ENCODE measurements around the gene KIF1B. TPM values are rescaled to one million over a fixed set of nuclear protein-coding genes. Genes with fewer than 3 reads are reported as not detected.

The KIF1B gene
- total and polyA plus RNA-seq, 2 donors (not counting 1 experiment from before 2014, with no cell fraction given), result 3.5 to 16.4 TPM

GRCh38 chr1:10252508-10252907, 42.1 kb downstream of the KIF1B start:
- DNase-seq, result no peak
- intact Hi-C loops (cut with micrococcal nuclease), result no loop called here
- TF ChIP-seq CTCF (IDR thresholded peaks at IDR 0.05) (no peak), EZH2 (IDR thresholded peaks at IDR 0.05; ENCODE audit: borderline replicate concordance, insufficient read depth, low read depth, low read length, poor library complexity, severe bottlenecking) (no peak)
- Mint-ChIP-seq H3K9me3 (ENCODE audit: insufficient read depth) (no peaks in the 10 kb centered on the region), H3K27me3 (no peaks in the 10 kb centered on the region), H3K4me1 (peaks cover 2% of the 10 kb centered on the region), H3K4me3 (no peak overlapping the region), H3K27ac (no peak overlapping the region)
- Histone ChIP-seq H3K27me3 (replicated peaks in 1 of 4; ENCODE audit: control extremely low read depth in 1 of 4, control insufficient read depth in 3 of 4, insufficient read depth in 4 of 4, low read length in 3 of 4) (no peaks in the 10 kb centered on the region), H3K4me1 (ENCODE audit: control insufficient read depth in 2 of 2, insufficient read depth in 2 of 2, low read length in 2 of 2) (no peaks in the 10 kb centered on the region), H2AFZ (ENCODE audit: insufficient read depth, low read depth, low read length, poor library complexity, severe bottlenecking) (no peak overlapping the region), H3K9me3 (ENCODE audit: control extremely low read depth in 1 of 3, control insufficient read depth in 2 of 3, insufficient read depth in 1 of 3, low read length in 2 of 3) (peaks cover 0 to 4% (median 0%) of the 10 kb centered on the region in 3 donors), H3K36me3 (replicated peaks in 1 of 2; ENCODE audit: control extremely low read depth in 1 of 2, control insufficient read depth in 1 of 2, extremely low read depth in 1 of 2, insufficient read depth in 2 of 2, low read length in 1 of 2) (no peaks in the 10 kb centered on the region), H3K4me2 (replicated peaks; ENCODE audit: low read depth, low read length, poor library complexity, severe bottlenecking) (no peak overlapping the region), H4K20me1 (ENCODE audit: control insufficient read depth, insufficient read depth, low read length, poor library complexity, severe bottlenecking) (no peaks in the 10 kb centered on the region), H3K79me2 (ENCODE audit: control insufficient read depth, insufficient read depth, low read length) (no peaks in the 10 kb centered on the region), H3K9ac (ENCODE audit: low read length) (no peak overlapping the region), H3K27ac (ENCODE audit: low read length in 2 of 2) (no peak overlapping the region), H3K4me3 (ENCODE audit: control extremely low read depth in 1 of 5, extremely low read depth in 1 of 5, insufficient read depth in 1 of 5, low read depth in 2 of 5, low read length in 4 of 5) (no peak overlapping the region)
- WGBS (ENCODE audit: insufficient coverage), result 100% methylated on average over 2 of the region's 6 CpGs
- CTCF ChIA-PET, result no interaction called here
- POLR2A ChIA-PET, result no interaction called here
- no peak for ATAC-seq (ENCODE audit: low read depth)

GRCh38 chr1:10253149-10253548, 42.8 kb downstream of the KIF1B start:
- Mint-ChIP-seq H3K4me1 (peaks cover 2% of the 10 kb centered on the region), H3K27ac (no peak overlapping the region), H3K27me3 (no peaks in the 10 kb centered on the region), H3K4me3 (no peak overlapping the region), H3K9me3 (ENCODE audit: insufficient read depth) (no peaks in the 10 kb centered on the region)
- POLR2A ChIA-PET, result no interaction called here
- Histone ChIP-seq H3K4me1 (ENCODE audit: control insufficient read depth in 2 of 2, insufficient read depth in 2 of 2, low read length in 2 of 2) (no peaks in the 10 kb centered on the region), H4K20me1 (ENCODE audit: control insufficient read depth, insufficient read depth, low read length, poor library complexity, severe bottlenecking) (no peaks in the 10 kb centered on the region), H3K9ac (ENCODE audit: low read length) (no peak overlapping the region), H2AFZ (ENCODE audit: insufficient read depth, low read depth, low read length, poor library complexity, severe bottlenecking) (no peak overlapping the region), H3K4me3 (ENCODE audit: control extremely low read depth in 1 of 5, extremely low read depth in 1 of 5, insufficient read depth in 1 of 5, low read depth in 2 of 5, low read length in 4 of 5) (no peak overlapping the region), H3K9me3 (ENCODE audit: control extremely low read depth in 1 of 3, control insufficient read depth in 2 of 3, insufficient read depth in 1 of 3, low read length in 2 of 3) (peaks cover 0 to 4% (median 0%) of the 10 kb centered on the region in 3 donors), H3K27me3 (replicated peaks in 1 of 4; ENCODE audit: control extremely low read depth in 1 of 4, control insufficient read depth in 3 of 4, insufficient read depth in 4 of 4, low read length in 3 of 4) (no peaks in the 10 kb centered on the region), H3K4me2 (replicated peaks; ENCODE audit: low read depth, low read length, poor library complexity, severe bottlenecking) (no peak overlapping the region), H3K79me2 (ENCODE audit: control insufficient read depth, insufficient read depth, low read length) (no peaks in the 10 kb centered on the region), H3K36me3 (replicated peaks in 1 of 2; ENCODE audit: control extremely low read depth in 1 of 2, control insufficient read depth in 1 of 2, extremely low read depth in 1 of 2, insufficient read depth in 2 of 2, low read length in 1 of 2) (no peaks in the 10 kb centered on the region), H3K27ac (ENCODE audit: low read length in 2 of 2) (no peak overlapping the region)
- ATAC-seq (ENCODE audit: low read depth), result no peak
- CTCF ChIA-PET, result no interaction called here
- intact Hi-C loops (cut with micrococcal nuclease), result no loop called here
- no peak for DNase-seq
- no CpG with 5 or more reads among the region's 1 CpG for WGBS (ENCODE audit: insufficient coverage)
- no peak for TF ChIP-seq EZH2 (IDR thresholded peaks at IDR 0.05; ENCODE audit: borderline replicate concordance, insufficient read depth, low read depth, low read length, poor library complexity, severe bottlenecking)
- no peak for TF ChIP-seq CTCF (IDR thresholded peaks at IDR 0.05)

All from B cell (primary cell).